GM12864 (cell line): ENCODE results near the gene GTPBP2.

Experiments used
- DNase-seq: peaks from one replicate; pipeline ENCODE4 v3.0.0-alpha.2; 2011; ENCODE audit warnings: low read depth
- H3K4me3 ChIP-seq: 2 replicates; pipeline ENCODE4 v1.5.1; 2011; ENCODE audit warnings: mild to moderate bottlenecking, low read depth, low read length, control low read depth
- TF ChIP-seq, protein P1 (sequence below): IDR thresholded peaks from 2 replicates; pipeline ENCODE4 v1.5.1; 2011; ENCODE audit warnings: low read depth, mild to moderate bottlenecking, moderate library complexity, low read length, control low read depth, inconsistent platforms; ENCODE audit errors: missing control alignments

GTPBP2 gene

DNA sequence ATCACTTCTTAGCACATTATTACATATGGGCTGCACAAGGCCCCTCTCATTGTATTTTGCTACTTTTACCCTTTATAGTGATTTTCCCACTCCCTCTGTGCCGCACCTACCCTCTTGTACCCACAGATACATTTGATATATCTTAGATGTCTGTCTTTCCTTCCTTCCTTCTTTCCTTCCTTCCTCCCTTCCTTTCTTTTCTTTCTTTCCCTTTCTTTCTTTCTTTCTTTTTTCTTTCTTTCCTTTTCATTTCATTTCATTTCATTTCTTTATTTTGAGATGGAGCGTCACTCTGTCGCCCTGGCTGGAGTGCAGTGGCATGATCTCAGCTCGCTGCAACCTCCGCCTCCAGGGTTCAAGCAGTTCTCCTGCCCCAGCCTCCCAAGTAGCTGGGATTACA is 40.9 kb downstream of the GTPBP2 start:
- no peak overlapping the region for H3K4me3 ChIP-seq
- TF ChIP-seq, protein P1, sequence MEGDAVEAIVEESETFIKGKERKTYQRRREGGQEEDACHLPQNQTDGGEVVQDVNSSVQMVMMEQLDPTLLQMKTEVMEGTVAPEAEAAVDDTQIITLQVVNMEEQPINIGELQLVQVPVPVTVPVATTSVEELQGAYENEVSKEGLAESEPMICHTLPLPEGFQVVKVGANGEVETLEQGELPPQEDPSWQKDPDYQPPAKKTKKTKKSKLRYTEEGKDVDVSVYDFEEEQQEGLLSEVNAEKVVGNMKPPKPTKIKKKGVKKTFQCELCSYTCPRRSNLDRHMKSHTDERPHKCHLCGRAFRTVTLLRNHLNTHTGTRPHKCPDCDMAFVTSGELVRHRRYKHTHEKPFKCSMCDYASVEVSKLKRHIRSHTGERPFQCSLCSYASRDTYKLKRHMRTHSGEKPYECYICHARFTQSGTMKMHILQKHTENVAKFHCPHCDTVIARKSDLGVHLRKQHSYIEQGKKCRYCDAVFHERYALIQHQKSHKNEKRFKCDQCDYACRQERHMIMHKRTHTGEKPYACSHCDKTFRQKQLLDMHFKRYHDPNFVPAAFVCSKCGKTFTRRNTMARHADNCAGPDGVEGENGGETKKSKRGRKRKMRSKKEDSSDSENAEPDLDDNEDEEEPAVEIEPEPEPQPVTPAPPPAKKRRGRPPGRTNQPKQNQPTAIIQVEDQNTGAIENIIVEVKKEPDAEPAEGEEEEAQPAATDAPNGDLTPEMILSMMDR, result no peak
- DNase-seq, result no peak

DNA sequence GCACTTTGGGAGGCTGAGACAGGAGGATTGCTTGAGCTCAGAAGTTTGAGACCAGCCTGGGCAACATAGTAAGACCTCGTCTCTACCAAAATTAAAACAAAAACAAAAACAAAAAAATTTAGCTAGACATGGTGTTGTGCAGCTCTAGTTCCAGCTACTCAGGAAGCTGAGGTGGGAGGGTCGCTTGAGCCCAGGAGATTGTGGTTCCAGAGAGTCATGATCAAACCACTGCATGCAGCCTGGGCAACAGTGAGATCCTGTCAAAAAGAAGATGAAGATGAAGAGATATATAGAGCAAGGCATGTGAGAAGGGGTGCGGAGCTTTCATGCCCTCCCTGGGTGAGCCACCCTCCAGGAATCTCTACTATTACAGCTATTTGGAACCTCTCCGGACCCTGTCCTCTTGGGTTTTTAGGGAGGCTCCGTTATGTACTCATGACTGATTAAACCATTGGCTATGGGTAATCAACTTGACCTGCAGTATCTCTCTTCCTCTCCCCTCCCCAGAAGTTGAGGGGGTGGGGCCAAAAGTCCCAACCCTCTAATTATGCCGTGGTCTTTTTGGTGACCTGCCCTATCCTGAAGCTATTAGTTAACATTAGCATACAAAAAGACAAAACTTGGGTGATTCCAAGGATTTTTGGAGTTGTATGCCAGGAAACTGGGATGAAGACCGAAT is 44.0 kb downstream of the GTPBP2 start:
- no peak for DNase-seq
- TF ChIP-seq, protein P1, result no peak

GRCh38 chr6:43582911-43583310 is 46.2 kb downstream of the GTPBP2 start:
- no peak overlapping the region for H3K4me3 ChIP-seq
- no peak for DNase-seq
- TF ChIP-seq, protein P1, result no peak

More for the DNA sequence above, 44.0 kb downstream of the GTPBP2 start:
- no peak overlapping the region for H3K4me3 ChIP-seq

DNA sequence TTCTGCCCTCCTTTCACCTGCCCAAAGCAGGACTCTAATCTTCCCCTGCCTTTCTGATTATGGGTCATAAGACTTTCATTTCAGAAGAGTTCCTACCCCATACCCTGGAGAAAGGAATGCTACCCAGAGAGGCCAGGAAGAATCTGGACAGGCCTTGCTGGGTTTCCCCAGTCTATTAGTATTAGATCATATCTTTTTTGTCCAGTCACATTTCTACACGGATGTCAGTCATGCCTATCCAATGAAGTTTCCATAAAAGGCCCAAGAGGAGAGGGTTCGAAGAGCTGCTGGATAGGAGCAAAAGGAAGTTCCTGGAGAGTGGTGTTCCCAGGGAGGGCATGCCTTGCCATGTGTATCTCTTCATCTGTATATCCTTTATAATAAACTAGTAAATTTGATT is 49.9 kb downstream of the GTPBP2 start:
- no peak overlapping the region for H3K4me3 ChIP-seq
- TF ChIP-seq, protein P1, result no peak
- no peak for DNase-seq

DNA sequence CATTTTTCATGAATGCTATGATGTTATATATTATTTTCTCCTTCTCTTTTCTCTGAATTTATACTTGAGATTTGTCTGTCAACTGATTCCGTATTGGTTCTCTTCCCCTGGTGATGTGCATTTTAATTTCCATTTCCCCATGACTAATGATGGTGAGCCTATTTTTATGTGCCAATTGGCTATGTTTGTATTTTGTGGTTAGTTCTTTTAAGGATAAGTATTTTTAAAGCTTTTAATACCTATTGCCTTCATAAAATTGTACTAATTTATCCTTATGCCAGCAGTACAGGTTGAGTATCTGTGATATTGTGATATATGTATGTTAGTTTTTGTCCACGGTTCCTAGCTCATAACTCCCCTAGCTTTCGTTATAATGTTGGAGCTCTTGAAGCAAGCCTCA is 50.3 kb downstream of the GTPBP2 start:
- no peak overlapping the region for H3K4me3 ChIP-seq
- DNase-seq, result no peak
- TF ChIP-seq, protein P1, result no peak

GRCh38 chr6:43575772-43576551 is 53.1 kb downstream of the GTPBP2 start, which contains the start of the genes POLH and XPO5:
Gene POLH, plus strand, starts transcription at chr6:43576185. Its CDS starts 6,135 bp downstream, at chr6:43582320.
Gene XPO5, minus strand, starts transcription at chr6:43576038. Its CDS starts 174 bp downstream, at chr6:43575864.
- DNase-seq, result peak; percentile 73
- TF ChIP-seq, protein P1, result peak; percentile 14
- peak within 1 kb of the TSS; percentile 98 for H3K4me3 ChIP-seq
